HepG2 (cell line): ENCODE data around the gene ZFP36L2. TPM values are rescaled to one million over a fixed set of nuclear protein-coding genes. Genes with fewer than 3 reads are reported as not detected.

ENCODE experiments used
- CENPT ChIP-seq: sonication (generic); formaldehyde crosslinking; IDR thresholded peaks from 2 replicates; pipeline ENCODE4 v1.8.0; 2022; ENCODE audit warnings: low read depth, mild to moderate bottlenecking, moderate library complexity, missing genetic modification reagents
- CERS6 ChIP-seq: sonication (generic); formaldehyde crosslinking; IDR thresholded peaks from 2 replicates; pipeline ENCODE4 v1.5.0; 2020; ENCODE audit warnings: missing genetic modification reagents
- HHEX ChIP-seq: IDR thresholded peaks from 2 replicates; pipeline ENCODE4 v1.6.1; 2016; ENCODE audit warnings: control low read depth
- HNRNPK ChIP-seq: fragments of 200-400 bp; formaldehyde crosslinking; IDR thresholded peaks from 2 replicates; pipeline ENCODE4 v1.6.1; 2018; ENCODE audit warnings: low read length, low read depth, moderate library complexity, mild to moderate bottlenecking; ENCODE audit not compliant: poor library complexity, severe bottlenecking
- KMT2B ChIP-seq: IDR thresholded peaks from 2 replicates; pipeline ENCODE4 v1.6.1; 2016; ENCODE audit warnings: missing genetic modification reagents, missing compliant biosample characterization
- MED8 ChIP-seq: sonication (generic); formaldehyde crosslinking; IDR thresholded peaks from 2 replicates; pipeline ENCODE4 v1.8.1; 2023; ENCODE audit warnings: mild to moderate bottlenecking, missing genetic modification reagents; ENCODE audit not compliant: insufficient replicate concordance
- MYPOP ChIP-seq: sonication (generic); formaldehyde crosslinking; IDR thresholded peaks from 2 replicates; pipeline ENCODE4 v1.8.1; 2023; ENCODE audit warnings: mild to moderate bottlenecking, moderate library complexity, missing genetic modification reagents
- NCOA2 ChIP-seq: sonication (generic); formaldehyde crosslinking; IDR thresholded peaks from 2 replicates; pipeline ENCODE4 v1.8.0; 2022; ENCODE audit warnings: inconsistent platforms
- NFKB2 ChIP-seq: sonication (generic); formaldehyde crosslinking; IDR thresholded peaks from 2 replicates; pipeline ENCODE4 v1.4.0; 2020; ENCODE audit warnings: missing genetic modification reagents, borderline replicate concordance
- NPAS2 ChIP-seq: sonication (generic); formaldehyde crosslinking; IDR thresholded peaks from 2 replicates; pipeline ENCODE4 v1.8.0; 2022; ENCODE audit warnings: mild to moderate bottlenecking, missing genetic modification reagents, borderline replicate concordance
- SNAPC4 ChIP-seq: sonication (generic); formaldehyde crosslinking; IDR thresholded peaks from 2 replicates; pipeline ENCODE4 v1.4.0; 2020; ENCODE audit warnings: mild to moderate bottlenecking, missing genetic modification reagents
- TCF7 ChIP-seq: sonication (generic); IDR thresholded peaks from 2 replicates; pipeline ENCODE4 v1.6.1; 2016; ENCODE audit warnings: antibody characterized with exemption, low read depth
- TRIM24 ChIP-seq: sonication (generic); formaldehyde crosslinking; IDR thresholded peaks from 2 replicates; pipeline ENCODE4 v1.8.0; 2022; ENCODE audit warnings: mild to moderate bottlenecking, missing genetic modification reagents
- ZBTB7A ChIP-seq: sonication (generic); formaldehyde crosslinking; IDR thresholded peaks from 2 replicates; pipeline ENCODE4 v1.8.0; 2022; ENCODE audit warnings: mild to moderate bottlenecking, missing genetic modification reagents
- ZNF10 ChIP-seq: sonication (generic); formaldehyde crosslinking; IDR thresholded peaks from 2 replicates; pipeline ENCODE4 v1.4.0; 2020; ENCODE audit warnings: mild to moderate bottlenecking, low read depth, missing genetic modification reagents, borderline replicate concordance
- ZNF674 ChIP-seq: sonication (generic); formaldehyde crosslinking; IDR thresholded peaks from 2 replicates; pipeline ENCODE4 v1.5.0; 2020; ENCODE audit warnings: low read depth, mild to moderate bottlenecking, missing genetic modification reagents
- ZNF678 ChIP-seq: sonication (generic); formaldehyde crosslinking; IDR thresholded peaks from 2 replicates; pipeline ENCODE4 v1.4.0; 2020; ENCODE audit warnings: mild to moderate bottlenecking, missing genetic modification reagents
- ZNF749 ChIP-seq: sonication (generic); formaldehyde crosslinking; IDR thresholded peaks from 2 replicates; pipeline ENCODE4 v1.8.0; 2022; ENCODE audit warnings: mild to moderate bottlenecking, missing genetic modification reagents, moderate library complexity, borderline replicate concordance
- polyA plus RNA-seq, 8 experiments: library from polyadenylated mRNA; depleted of rRNA in 3 of 8; stranded (reverse) in 7 of 8; unstranded in 1 of 8; fragments of >200 nt; fragmentation: Illumina TruSeq in 4 of 8; extraction: Trizol in 4 of 8; gene quantifications; 2 replicates each; pipeline versions ENCODE4 v1.2.1 to v1.2.3, GENCODE V29; 2011 to 2016; ENCODE audit warnings: low read depth in 4 of 8, missing spikeins in 1 of 8, mixed read lengths in 1 of 8; ENCODE audit not compliant: insufficient read depth in 1 of 8
- total RNA-seq, 5 experiments: library from RNA; depleted of rRNA; stranded (reverse); fragments of >200 nt; fragmentation: Illumina TruSeq; extraction: Trizol; gene quantifications; 2 replicates each; pipeline ENCODE4 v1.2.3, GENCODE V29; 2016; ENCODE audit warnings: low read depth in 1 of 5
- TF ChIP-seq, protein P1 (sequence below), 2 experiments: sonication (generic) in 1 of 2; formaldehyde crosslinking in 1 of 2; IDR thresholded peaks; 2 replicates each; pipeline versions ENCODE4 v1.5.1 to v1.6.1; 2011 to 2020; ENCODE audit warnings: borderline replicate concordance in 1 of 2, low read depth in 1 of 2, low read length in 1 of 2, mild to moderate bottlenecking in 1 of 2, missing genetic modification reagents in 1 of 2, moderate library complexity in 1 of 2

ZFP36L2 gene
- total and polyA plus RNA-seq, 2 of the 13 experiments (the other 11 are each of a cell fraction or from before 2014, with no cell fraction given) = 11.2 to 21.8 TPM

DNA sequence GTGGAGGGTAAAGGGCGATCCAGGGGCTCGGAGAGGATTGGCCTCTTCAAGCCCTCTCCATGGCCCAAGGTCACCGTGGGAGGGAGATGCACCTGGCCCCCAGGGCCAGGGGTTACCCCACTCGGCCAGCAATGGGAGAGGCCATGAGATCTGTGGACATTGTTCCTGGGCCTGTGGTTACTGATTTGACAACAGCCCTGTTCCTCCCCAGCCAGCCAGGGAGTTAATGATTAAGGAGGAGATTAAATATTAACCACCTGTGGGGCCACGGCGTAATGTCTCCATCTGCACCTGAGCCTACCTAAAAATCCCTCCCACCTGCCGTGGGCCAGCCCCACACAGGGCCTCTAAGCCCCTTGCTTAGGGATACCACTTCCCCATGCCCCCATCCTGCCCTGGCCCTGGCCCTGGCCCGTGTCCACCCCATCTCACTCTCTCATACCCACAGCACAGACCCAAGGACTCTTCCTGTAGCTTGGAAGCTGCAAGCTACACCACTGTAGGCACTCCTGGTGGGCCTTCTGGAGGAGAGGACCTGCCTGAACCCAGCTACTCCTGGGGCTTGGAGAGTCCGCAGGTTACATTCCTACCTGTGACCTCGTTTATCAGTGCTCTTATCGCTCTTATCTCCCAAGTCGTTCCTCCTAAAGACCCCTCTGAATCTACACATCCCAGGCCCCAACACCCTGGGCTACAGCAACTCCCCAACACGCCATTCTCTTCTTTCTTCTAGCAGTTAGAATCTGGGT, 32.1 kb downstream of the ZFP36L2 start (continued):
- TF ChIP-seq SNAPC4 (CRISPR knock-in tag) (no peak), TRIM24 (CRISPR knock-in tag) (no peak), NFKB2 (peak; percentile 53; the same call in 1 of the 2 replicates), NCOA2 (CRISPR knock-in tag) (peak; percentile 90), CENPT (CRISPR knock-in tag) (0 out of 2 replicates have a peak, but pooled peaks have one; percentile 18), ZBTB7A (CRISPR knock-in tag) (peak; percentile 97), MYPOP (CRISPR knock-in tag) (no peak), ZNF749 (CRISPR knock-in tag) (peak; percentile 66; the same call in 1 of the 2 replicates), ZNF678 (CRISPR knock-in tag) (no peak), CERS6 (no peak), HHEX (peak; percentile 69; the same call in 1 of the 2 replicates), ZNF674 (CRISPR knock-in tag) (no peak), TCF7 (no peak), HNRNPK (no peak), NPAS2 (CRISPR knock-in tag) (no peak), ZNF10 (no peak), KMT2B (peak; percentile 56; the same call in 1 of the 2 replicates), MED8 (CRISPR knock-in tag) (peak; percentile 77)
- TF ChIP-seq, protein P1, sequence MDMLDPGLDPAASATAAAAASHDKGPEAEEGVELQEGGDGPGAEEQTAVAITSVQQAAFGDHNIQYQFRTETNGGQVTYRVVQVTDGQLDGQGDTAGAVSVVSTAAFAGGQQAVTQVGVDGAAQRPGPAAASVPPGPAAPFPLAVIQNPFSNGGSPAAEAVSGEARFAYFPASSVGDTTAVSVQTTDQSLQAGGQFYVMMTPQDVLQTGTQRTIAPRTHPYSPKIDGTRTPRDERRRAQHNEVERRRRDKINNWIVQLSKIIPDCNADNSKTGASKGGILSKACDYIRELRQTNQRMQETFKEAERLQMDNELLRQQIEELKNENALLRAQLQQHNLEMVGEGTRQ (IDR thresholded peaks at IDR 0.05; ENCODE audit: low read depth, low read length) = no peak
- TF ChIP-seq, protein P1 (CRISPR knock-in tag; IDR thresholded peaks at IDR 0.05; ENCODE audit: borderline replicate concordance) = no peak; the same call in 1 of the 2 replicates
